Measurements from ENCODE around the gene SERINC1. TPM values are rescaled to one million over a fixed set of nuclear protein-coding genes. Genes with fewer than 3 reads are reported as not detected.

Gene SERINC1
- total RNA-seq, 6 experiments from 2014 or later = 161 to 215 (median 179) TPM

DNA sequence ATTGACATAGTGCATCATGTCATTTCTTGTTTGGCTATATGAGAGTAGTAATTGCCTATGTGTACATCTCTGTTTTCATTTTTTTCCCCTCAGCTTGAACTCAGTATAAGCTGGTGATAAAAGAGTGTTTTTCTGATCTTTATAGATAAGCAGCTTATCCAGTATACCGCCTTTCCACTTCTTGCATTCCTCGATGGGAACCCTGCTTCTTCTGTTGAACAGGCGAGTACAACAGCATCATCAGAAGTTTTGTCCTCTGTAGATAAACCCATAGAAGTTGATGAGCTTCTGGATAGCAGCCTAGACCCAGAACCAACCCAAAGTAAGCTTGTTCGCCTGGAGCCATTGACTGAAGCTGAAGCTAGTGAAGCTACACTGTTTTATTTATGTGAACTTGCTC lies 39.8 kb downstream of the SERINC1 start:
- peaks cover 14% of the 10 kb centered on the region for H3K4me1 Mint-ChIP-seq (ENCODE audit: low read depth)
- H3K27ac Mint-ChIP-seq = no peak overlapping the region
- peaks cover 6% of the 10 kb centered on the region; the same call in 1 of the 2 replicates for H3K36me3 Mint-ChIP-seq (ENCODE audit: low read depth)
- DNase-seq = no peak
- H3K27me3 Mint-ChIP-seq (ENCODE audit: insufficient read depth) = no peaks in the 10 kb centered on the region
- TF ChIP-seq, protein P1, sequence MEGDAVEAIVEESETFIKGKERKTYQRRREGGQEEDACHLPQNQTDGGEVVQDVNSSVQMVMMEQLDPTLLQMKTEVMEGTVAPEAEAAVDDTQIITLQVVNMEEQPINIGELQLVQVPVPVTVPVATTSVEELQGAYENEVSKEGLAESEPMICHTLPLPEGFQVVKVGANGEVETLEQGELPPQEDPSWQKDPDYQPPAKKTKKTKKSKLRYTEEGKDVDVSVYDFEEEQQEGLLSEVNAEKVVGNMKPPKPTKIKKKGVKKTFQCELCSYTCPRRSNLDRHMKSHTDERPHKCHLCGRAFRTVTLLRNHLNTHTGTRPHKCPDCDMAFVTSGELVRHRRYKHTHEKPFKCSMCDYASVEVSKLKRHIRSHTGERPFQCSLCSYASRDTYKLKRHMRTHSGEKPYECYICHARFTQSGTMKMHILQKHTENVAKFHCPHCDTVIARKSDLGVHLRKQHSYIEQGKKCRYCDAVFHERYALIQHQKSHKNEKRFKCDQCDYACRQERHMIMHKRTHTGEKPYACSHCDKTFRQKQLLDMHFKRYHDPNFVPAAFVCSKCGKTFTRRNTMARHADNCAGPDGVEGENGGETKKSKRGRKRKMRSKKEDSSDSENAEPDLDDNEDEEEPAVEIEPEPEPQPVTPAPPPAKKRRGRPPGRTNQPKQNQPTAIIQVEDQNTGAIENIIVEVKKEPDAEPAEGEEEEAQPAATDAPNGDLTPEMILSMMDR (IDR thresholded peaks at IDR 0.05) = no peak
- no peak overlapping the region for H3K4me3 Mint-ChIP-seq
- H3K9me3 Mint-ChIP-seq = no peaks in the 10 kb centered on the region

DNA sequence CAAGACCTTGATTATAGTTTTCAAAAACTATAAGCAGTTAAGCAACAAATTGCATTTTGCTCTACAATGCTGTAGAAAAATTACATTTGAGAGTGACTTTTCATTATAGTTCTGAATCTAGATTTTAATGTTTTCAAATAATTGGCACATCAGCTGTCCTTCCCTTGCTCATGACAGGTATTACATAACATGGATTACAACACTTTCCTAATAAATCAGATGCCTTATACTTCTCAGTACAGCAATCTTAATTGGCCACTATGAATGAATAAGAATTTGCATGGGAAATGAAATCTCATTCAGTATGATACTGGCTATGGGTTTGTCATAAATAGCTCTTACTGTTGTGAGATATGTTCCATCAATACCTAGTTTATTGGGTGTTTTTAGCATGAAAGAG lies 42.3 kb downstream of the SERINC1 start:
- no peaks in the 10 kb centered on the region for H3K9me3 Mint-ChIP-seq
- no peak for DNase-seq
- no peak overlapping the region for H3K27ac Mint-ChIP-seq
- TF ChIP-seq, protein P1 (IDR thresholded peaks at IDR 0.05) = no peak
- H3K4me3 Mint-ChIP-seq = no peak overlapping the region
- H3K36me3 Mint-ChIP-seq (ENCODE audit: low read depth) = no peaks in the 10 kb centered on the region; the same call in 1 of the 2 replicates
- peaks cover 14% of the 10 kb centered on the region for H3K4me1 Mint-ChIP-seq (ENCODE audit: low read depth)
- no peaks in the 10 kb centered on the region for H3K27me3 Mint-ChIP-seq (ENCODE audit: insufficient read depth)

DNA sequence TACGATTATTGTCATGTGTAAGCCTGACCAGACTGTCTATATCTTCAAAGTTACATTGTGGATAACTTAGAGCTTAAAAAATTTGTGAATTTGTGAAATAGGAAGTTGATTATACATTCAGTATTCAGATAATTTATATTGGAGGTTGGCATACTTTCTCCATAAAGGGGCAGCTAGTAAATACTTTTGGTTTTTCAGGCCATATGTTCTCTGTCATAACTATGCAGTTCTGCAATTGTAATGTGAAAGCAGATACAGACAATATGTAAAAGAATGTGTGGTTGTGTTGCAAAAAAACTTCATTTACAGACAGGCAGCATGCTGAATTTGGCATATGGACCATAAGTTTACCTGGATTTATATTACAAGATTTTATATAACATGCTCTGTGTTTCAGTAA lies 42.8 kb downstream of the SERINC1 start:
- no peak overlapping the region for H3K4me3 Mint-ChIP-seq
- no peaks in the 10 kb centered on the region for H3K27me3 Mint-ChIP-seq (ENCODE audit: insufficient read depth)
- H3K27ac Mint-ChIP-seq = no peak overlapping the region
- H3K4me1 Mint-ChIP-seq (ENCODE audit: low read depth) = peaks cover 14% of the 10 kb centered on the region
- H3K36me3 Mint-ChIP-seq (ENCODE audit: low read depth) = no peaks in the 10 kb centered on the region; the same call in 1 of the 2 replicates
- no peak for DNase-seq
- TF ChIP-seq, protein P1 (IDR thresholded peaks at IDR 0.05) = no peak
- H3K9me3 Mint-ChIP-seq = no peaks in the 10 kb centered on the region

- Mint-ChIP-seq H3K27me3 (ENCODE audit: insufficient read depth) (no peaks in the 10 kb centered on the region), H3K27ac (no peak overlapping the region), H3K9me3 (no peaks in the 10 kb centered on the region), H3K36me3 (ENCODE audit: low read depth) (no peaks in the 10 kb centered on the region; the same call in 1 of the 2 replicates), H3K4me3 (no peak overlapping the region), H3K4me1 (ENCODE audit: low read depth) (no peaks in the 10 kb centered on the region)
- DNase-seq = no peak
- TF ChIP-seq, protein P1 (IDR thresholded peaks at IDR 0.05) = no peak
These were observed 45.0 kb downstream of the SERINC1 start for GRCh38 chr6:122426597-122426996.

GRCh38 chr6:122423734-122424133 lies 47.9 kb downstream of the SERINC1 start:
- no peaks in the 10 kb centered on the region for H3K4me1 Mint-ChIP-seq (ENCODE audit: low read depth)
- no peaks in the 10 kb centered on the region for H3K36me3 Mint-ChIP-seq (ENCODE audit: low read depth)
- no peaks in the 10 kb centered on the region for H3K27me3 Mint-ChIP-seq (ENCODE audit: insufficient read depth)
- H3K4me3 Mint-ChIP-seq = no peak overlapping the region
- no peak overlapping the region for H3K27ac Mint-ChIP-seq
- DNase-seq = no peak
- no peaks in the 10 kb centered on the region for H3K9me3 Mint-ChIP-seq
- TF ChIP-seq, protein P1 (IDR thresholded peaks at IDR 0.05) = no peak

Data from HFFc6 (cell line).